ENCODE results near the gene ADD1. TPM values are rescaled to one million over a fixed set of nuclear protein-coding genes. Genes with fewer than 3 reads are reported as not detected.

Gene ADD1
- polyA plus RNA-seq, 1 experiment, result 149 TPM

DNA sequence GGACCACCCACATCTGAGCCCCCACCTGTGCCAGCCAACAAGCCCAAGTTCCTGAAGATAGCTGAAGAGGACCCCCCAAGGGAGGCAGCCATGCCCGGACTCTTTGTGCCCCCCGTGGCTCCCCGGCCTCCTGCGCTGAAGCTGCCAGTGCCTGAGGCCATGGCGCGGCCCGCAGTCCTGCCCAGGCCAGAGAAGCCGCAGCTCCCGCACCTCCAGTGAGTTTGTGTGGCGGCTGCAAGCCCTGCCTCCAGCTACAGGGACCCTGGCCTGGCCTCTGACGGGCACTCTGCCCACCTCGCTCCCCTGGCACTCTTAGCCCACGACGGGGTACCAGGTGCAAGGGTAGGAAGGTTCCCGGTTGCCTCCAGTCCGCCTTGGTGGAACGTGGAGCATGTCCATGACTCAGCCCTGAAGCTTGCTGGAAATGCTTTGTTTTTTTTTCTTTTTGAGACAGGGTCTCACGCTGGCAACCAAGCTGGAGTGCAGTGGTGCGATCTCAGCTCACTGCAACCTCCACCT lies 13.7 kb upstream of the ADD1 start:
- POLR2A ChIA-PET, result no interaction called here
- CTCF ChIA-PET, result no interaction called here

DNA sequence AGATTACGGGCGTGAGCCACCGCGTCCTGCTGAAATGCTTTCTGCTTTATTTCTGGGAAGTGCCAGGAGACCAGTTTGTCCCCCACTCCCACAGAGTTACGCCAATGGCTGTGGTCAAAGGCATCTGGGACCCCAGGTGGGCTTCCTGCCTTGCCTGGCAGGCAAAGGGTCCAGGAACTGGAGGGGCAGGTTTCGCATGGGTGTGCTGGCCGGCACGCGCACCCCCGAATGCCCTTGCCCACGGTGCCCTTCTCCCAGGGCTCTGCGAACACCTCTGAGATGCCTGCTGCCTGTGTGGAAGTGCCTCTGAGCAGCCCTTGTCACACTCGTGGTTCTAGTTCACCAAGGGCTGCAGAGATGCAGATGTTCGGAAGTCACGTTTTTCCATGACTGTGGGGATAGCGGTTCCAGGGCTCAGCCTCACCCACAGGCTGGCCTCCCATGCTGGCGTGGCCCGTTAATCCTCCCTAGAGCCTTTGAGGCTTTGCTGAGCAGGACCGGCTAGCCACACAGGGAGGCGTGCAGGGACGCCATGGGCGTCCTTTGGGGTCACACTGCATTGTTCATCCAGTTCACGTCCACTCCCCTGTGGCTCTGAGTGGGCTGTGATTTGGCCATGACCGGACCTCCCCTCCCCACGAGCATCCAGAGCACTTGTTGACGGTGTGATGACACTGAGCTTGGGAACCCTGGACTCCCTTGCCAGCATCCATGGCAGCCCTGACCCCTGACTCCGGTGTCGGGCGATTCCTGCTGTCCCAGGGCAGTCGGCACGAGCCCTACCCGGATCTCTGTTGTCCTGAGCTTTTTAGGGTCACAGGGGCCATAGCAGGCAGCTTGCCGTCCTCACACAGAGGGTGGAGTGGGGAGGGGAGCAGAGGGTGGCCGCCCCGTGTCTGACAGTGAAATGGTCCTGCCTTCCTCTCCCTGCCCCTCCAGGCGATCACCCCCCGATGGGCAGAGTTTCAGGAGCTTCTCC lies 12.7 kb upstream of the ADD1 start:
- Histone ChIP-seq H3K27me3 (ENCODE audit: control insufficient read depth, insufficient read depth, low read length) (no peaks in the 10 kb centered on the region), H3K9me3 (ENCODE audit: control insufficient read depth, insufficient read depth, low read length) (peaks cover 1% of the 10 kb centered on the region; the same call in 1 of the 2 replicates), H3K4me3 (ENCODE audit: low read depth, low read length) (no peak overlapping the region), H3K27ac (ENCODE audit: low read depth, low read length) (no peak overlapping the region)
- ChIA-PET CTCF (interaction anchor here (0.7 kb wide), 1 partner anchor 11 kb away, joined by 3 read pairs; no protein-coding TSS in a partner anchor), POLR2A (no interaction called here)
- TF ChIP-seq, protein P1, sequence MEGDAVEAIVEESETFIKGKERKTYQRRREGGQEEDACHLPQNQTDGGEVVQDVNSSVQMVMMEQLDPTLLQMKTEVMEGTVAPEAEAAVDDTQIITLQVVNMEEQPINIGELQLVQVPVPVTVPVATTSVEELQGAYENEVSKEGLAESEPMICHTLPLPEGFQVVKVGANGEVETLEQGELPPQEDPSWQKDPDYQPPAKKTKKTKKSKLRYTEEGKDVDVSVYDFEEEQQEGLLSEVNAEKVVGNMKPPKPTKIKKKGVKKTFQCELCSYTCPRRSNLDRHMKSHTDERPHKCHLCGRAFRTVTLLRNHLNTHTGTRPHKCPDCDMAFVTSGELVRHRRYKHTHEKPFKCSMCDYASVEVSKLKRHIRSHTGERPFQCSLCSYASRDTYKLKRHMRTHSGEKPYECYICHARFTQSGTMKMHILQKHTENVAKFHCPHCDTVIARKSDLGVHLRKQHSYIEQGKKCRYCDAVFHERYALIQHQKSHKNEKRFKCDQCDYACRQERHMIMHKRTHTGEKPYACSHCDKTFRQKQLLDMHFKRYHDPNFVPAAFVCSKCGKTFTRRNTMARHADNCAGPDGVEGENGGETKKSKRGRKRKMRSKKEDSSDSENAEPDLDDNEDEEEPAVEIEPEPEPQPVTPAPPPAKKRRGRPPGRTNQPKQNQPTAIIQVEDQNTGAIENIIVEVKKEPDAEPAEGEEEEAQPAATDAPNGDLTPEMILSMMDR (IDR thresholded peaks at IDR 0.05; ENCODE audit: low read depth, low read length), result no peak
- no peak for DNase-seq (ENCODE audit: low read depth, low spot score)

More for the DNA sequence above, 13.7 kb upstream of the ADD1 start:
- TF ChIP-seq, protein P1 (IDR thresholded peaks at IDR 0.05; ENCODE audit: low read depth, low read length), result no peak
- Histone ChIP-seq H3K27me3 (ENCODE audit: control insufficient read depth, insufficient read depth, low read length) (no peaks in the 10 kb centered on the region), H3K4me3 (ENCODE audit: low read depth, low read length) (no peak overlapping the region), H3K9me3 (ENCODE audit: control insufficient read depth, insufficient read depth, low read length) (peaks cover 8% of the 10 kb centered on the region; the same call in 1 of the 2 replicates), H3K27ac (ENCODE audit: low read depth, low read length) (no peak overlapping the region)
- DNase-seq (ENCODE audit: low read depth, low spot score), result no peak

DNA sequence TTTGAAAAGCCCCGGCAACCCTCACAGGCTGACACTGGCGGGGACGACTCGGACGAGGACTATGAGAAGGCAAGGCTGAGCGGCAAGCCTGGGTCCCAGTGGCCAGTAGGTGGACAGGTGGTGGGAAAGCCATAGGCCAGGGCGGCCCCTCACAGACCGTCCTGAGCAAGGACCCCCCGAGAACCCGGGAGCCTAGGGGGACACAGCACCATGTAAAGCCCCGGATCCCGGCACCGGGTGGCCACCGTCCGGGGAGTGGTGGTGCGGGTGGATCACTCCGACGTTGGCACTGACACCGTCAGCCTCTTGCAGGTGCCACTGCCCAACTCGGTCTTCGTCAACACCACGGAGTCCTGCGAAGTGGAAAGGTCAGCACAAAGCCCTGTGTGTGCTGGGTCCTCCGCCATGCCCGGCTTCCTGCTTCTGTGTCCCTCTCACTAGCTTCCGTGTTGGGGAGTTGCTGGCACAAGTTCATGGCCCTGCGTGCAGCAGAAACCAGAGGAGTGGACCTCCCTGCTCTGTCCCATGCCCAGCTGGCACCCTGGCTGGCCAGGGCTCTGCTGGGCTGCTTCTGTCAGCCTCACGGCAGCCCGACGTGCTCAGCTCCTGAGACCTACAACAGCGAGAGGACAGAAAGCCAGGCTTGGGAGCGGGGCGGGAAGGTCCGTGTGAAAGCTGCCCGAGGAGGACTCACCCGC lies 11.9 kb upstream of the ADD1 start:
- CTCF ChIA-PET, result interaction anchor here (0.7 kb wide), 1 partner anchor 12 kb away, joined by 3 read pairs; no protein-coding TSS in a partner anchor
- Histone ChIP-seq H3K27ac (ENCODE audit: low read depth, low read length) (no peak overlapping the region), H3K9me3 (ENCODE audit: control insufficient read depth, insufficient read depth, low read length) (no peaks in the 10 kb centered on the region), H3K27me3 (ENCODE audit: control insufficient read depth, insufficient read depth, low read length) (no peaks in the 10 kb centered on the region), H3K4me3 (ENCODE audit: low read depth, low read length) (no peak overlapping the region)
- no peak for DNase-seq (ENCODE audit: low read depth, low spot score)
- TF ChIP-seq, protein P1 (IDR thresholded peaks at IDR 0.05; ENCODE audit: low read depth, low read length), result no peak
- POLR2A ChIA-PET, result no interaction called here

DNA sequence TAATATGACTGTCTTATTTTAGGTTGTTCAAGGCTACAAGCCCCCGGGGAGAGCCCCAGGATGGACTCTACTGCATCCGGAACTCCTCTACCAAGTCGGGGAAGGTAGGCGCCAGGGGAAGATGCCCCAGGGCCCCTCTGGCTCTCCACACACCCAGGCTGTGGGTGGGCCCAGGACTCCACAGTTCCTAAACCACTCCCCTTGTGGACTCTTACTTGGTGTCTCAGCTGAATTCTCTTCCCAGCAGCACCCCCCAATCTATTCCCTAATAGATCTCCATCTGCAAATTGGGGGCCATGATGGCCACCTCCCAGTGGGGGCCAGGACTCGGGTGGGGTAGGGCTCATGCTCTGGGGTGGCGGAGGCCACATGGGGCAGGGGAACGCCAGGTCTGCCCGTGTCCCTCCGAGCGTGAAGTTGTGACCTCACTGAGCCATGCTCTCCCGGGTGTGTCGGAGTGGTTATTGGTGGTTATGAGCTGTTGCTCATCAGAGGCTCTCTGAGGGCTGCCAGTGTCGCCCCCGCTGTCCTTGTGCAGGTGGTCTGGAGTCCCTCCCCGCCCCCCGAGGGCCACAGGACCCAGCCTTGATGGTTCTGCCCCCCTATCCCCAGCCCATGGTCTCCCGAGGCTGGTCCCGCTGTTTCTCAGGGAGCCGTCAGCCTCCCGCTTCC lies 11.2 kb upstream of the ADD1 start:
- CTCF ChIA-PET, result no interaction called here
- DNase-seq (ENCODE audit: low read depth, low spot score), result no peak
- TF ChIP-seq, protein P1 (IDR thresholded peaks at IDR 0.05; ENCODE audit: low read depth, low read length), result no peak
- Histone ChIP-seq H3K9me3 (ENCODE audit: control insufficient read depth, insufficient read depth, low read length) (no peaks in the 10 kb centered on the region; the same call in 1 of the 2 replicates), H3K27me3 (ENCODE audit: control insufficient read depth, insufficient read depth, low read length) (no peaks in the 10 kb centered on the region), H3K27ac (ENCODE audit: low read depth, low read length) (no peak overlapping the region), H3K4me3 (ENCODE audit: low read depth, low read length) (no peak overlapping the region)
- POLR2A ChIA-PET, result no interaction called here
